Stomach (tissue), 9 donors: ENCODE data around the gene KRTAP5-9. TPM values are rescaled to one million over a fixed set of nuclear protein-coding genes. Genes with fewer than 3 reads are reported as not detected.
"Not testable (repeated sequence)": the region's sequence is repeated elsewhere in the genome, so short reads cannot be mapped to it uniquely, and the experiment has no call there.

Experiments
- DNase-seq, 2 donors: peaks; one replicate each; pipeline versions ENCODE4 v3.0.0 to v3.0.0-alpha.2; 2013 to 2019
- H3K27ac ChIP-seq, 5 donors: fragments of 200-600 bp in 4 of 5; sonication (generic) in 4 of 5; one replicate each; pipeline ENCODE4 v1.5.1; 2013 to 2019; ENCODE audit warnings: mild to moderate bottlenecking in 1 of 5, moderate library complexity in 1 of 5
- H3K27me3 ChIP-seq, 3 donors: fragments of 200-600 bp; sonication (generic); one replicate each; pipeline ENCODE4 v1.5.1; 2017 to 2019; ENCODE audit warnings: mixed run types in 1 of 3
- H3K36me3 ChIP-seq, 4 donors: fragments of 200-600 bp; sonication (generic); 1 replicate in 3 of 4; 2 replicates in 1 of 4; pipeline ENCODE4 v1.5.1; 2016 to 2019
- H3K4me1 ChIP-seq, 4 donors: fragments of 200-600 bp; sonication (generic); one replicate each; pipeline ENCODE4 v1.5.1; 2016 to 2019
- H3K4me3 ChIP-seq, 4 donors: fragments of 200-600 bp; sonication (generic) in 3 of 4; one replicate each; pipeline ENCODE4 v1.5.1; 2016 to 2019; ENCODE audit warnings: mild to moderate bottlenecking in 1 of 4
- H3K9me3 ChIP-seq, 4 donors: fragments of 200-600 bp; sonication (generic); one replicate each; pipeline ENCODE4 v1.5.1; 2016 to 2019
- CTCF ChIP-seq, 7 experiments: fragments of 450-650 bp in 4 of 7; fragments of 200-600 bp in 3 of 7; sonication (generic) in 3 of 7; IDR thresholded peaks; one replicate each; pipeline ENCODE4 v1.5.1; 2016 to 2019; ENCODE audit warnings: antibody characterized with exemption in 7 of 7, control low read depth in 2 of 7, mild to moderate bottlenecking in 1 of 7
- EP300 ChIP-seq: sonication (generic); formaldehyde crosslinking; IDR thresholded peaks from one replicate; pipeline ENCODE4 v1.6.1; 2017; ENCODE audit warnings: antibody characterized with exemption
- POLR2A ChIP-seq, 4 donors: fragments of 450-650 bp; IDR thresholded peaks; one replicate each; pipeline ENCODE4 v1.6.1; 2016; ENCODE audit warnings: antibody characterized with exemption in 4 of 4, control low read depth in 2 of 4, mild to moderate bottlenecking in 1 of 4, moderate library complexity in 1 of 4
- POLR2AphosphoS5 ChIP-seq, 3 donors: sonication (generic); formaldehyde crosslinking; IDR thresholded peaks; one replicate each; pipeline ENCODE4 v1.6.1; 2016; ENCODE audit warnings: antibody characterized with exemption in 3 of 3
- WGBS, 5 donors: extraction: QIAGEN DNeasy Blood & Tissue Kit in 3 of 5; methylation state at CpG; one replicate each; pipeline versions ENCODE4 v1.1.5 to v1.1.7; 2013 to 2018; 5-methylcytosine and 5-hydroxymethylcytosine counted together
- intact Hi-C: fragments of 100-400 bp; cut with DNase I; formaldehyde crosslinking; loops from one replicate; pipeline ENCODE4 v1.15.1; 2023; ENCODE audit warnings: low total_unique reads
- polyA plus RNA-seq, 3 donors: library from polyadenylated mRNA; stranded (reverse); fragments of 200-250 nt; gene quantifications; one replicate each; pipeline ENCODE4 v1.2.3, GENCODE V29; 2013
- total RNA-seq, 5 donors: library from RNA; depleted of rRNA; stranded (reverse); fragments of >200 nt; gene quantifications; one replicate each; pipeline versions ENCODE4 v1.1.0 to v1.2.3, GENCODE V29; 2014 to 2016
- donor health status: healthy with polysubstance abuse.
- donor health status: Bipolar disorder and iron deficiency.
- donor health status: healthy.

The KRTAP5-9 gene
- total and polyA plus RNA-seq, 8 donors, result 0.55 TPM; not detected in 7

GRCh38 chr11:71563406-71563805, 15.2 kb downstream of the KRTAP5-9 start:
- Histone ChIP-seq H3K27me3 (peaks cover 0 to 38% (median 0%) of the 10 kb centered on the region in 3 donors), H3K4me1 (no peaks in the 10 kb centered on the region), H3K9me3 (no peaks in the 10 kb centered on the region), H3K27ac (no peak overlapping the region), H3K36me3 (no peaks in the 10 kb centered on the region), H3K4me3 (no peak overlapping the region)
- intact Hi-C loops, result no loop called here
- WGBS, 5 donors, result 23 to 33% (median 27%) methylated on average over 8 of the region's 8 CpGs
- no peak for TF ChIP-seq CTCF (IDR thresholded peaks at IDR 0.05)
- no peak for TF ChIP-seq POLR2AphosphoS5 (IDR thresholded peaks at IDR 0.05)
- TF ChIP-seq POLR2A (IDR thresholded peaks at IDR 0.05), result no peak
- no peak for TF ChIP-seq EP300
- DNase-seq, result peak in 1 of 2 donors; percentile 51

GRCh38 chr11:71564430-71564829, 16.2 kb downstream of the KRTAP5-9 start:
- DNase-seq, result no peak
- no peaks in the 10 kb centered on the region for H3K36me3 ChIP-seq
- TF ChIP-seq EP300 (no peak), CTCF (IDR thresholded peaks at IDR 0.05) (no peak), POLR2AphosphoS5 (IDR thresholded peaks at IDR 0.05) (no peak), POLR2A (IDR thresholded peaks at IDR 0.05) (no peak)
- H3K9me3 ChIP-seq, result no peaks in the 10 kb centered on the region
- H3K27me3 ChIP-seq, result peaks cover 0 to 38% (median 0%) of the 10 kb centered on the region in 3 donors
- H3K4me3 ChIP-seq, result no peak overlapping the region
- peaks cover 0 to 6% (median 0%) of the 10 kb centered on the region in 4 donors for H3K4me1 ChIP-seq
- 78 to 90% (median 79%) methylated on average over 4 of the region's 4 CpGs for WGBS, 5 donors
- intact Hi-C loops, result no loop called here
- H3K27ac ChIP-seq, result no peak overlapping the region

GRCh38 chr11:71565263-71565662, 17.0 kb downstream of the KRTAP5-9 start, which contains the start of gene KRTAP5-10:
Gene KRTAP5-10, plus strand, starts transcription at chr11:71565563. Its CDS starts 25 bp downstream, at chr11:71565588.
- Histone ChIP-seq H3K4me3 (no peak within 1 kb of the TSS), H3K27ac (no peak within 1 kb of the TSS), H3K27me3 (peaks cover 0 to 38% (median 0%) of the 10 kb centered on the region in 3 donors), H3K36me3 (no peaks in the 10 kb centered on the region), H3K4me1 (peaks cover 0 to 6% (median 0%) of the 10 kb centered on the region in 4 donors), H3K9me3 (no peaks in the 10 kb centered on the region)
- intact Hi-C loops, result no loop called here
- TF ChIP-seq EP300 (no peak), POLR2A (IDR thresholded peaks at IDR 0.05) (no peak), CTCF (IDR thresholded peaks at IDR 0.05) (no peak), POLR2AphosphoS5 (IDR thresholded peaks at IDR 0.05) (no peak)
- no peak for DNase-seq
- 27 to 59% (median 45%) methylated on average over 2 to 5 of the region's 5 CpGs for WGBS, 5 donors

GRCh38 chr11:71566081-71566620, 17.9 kb downstream of the KRTAP5-9 start:
- Histone ChIP-seq H3K4me1 (peaks cover 0 to 6% (median 0%) of the 10 kb centered on the region in 4 donors), H3K9me3 (no peaks in the 10 kb centered on the region), H3K27me3 (peaks cover 0 to 38% (median 0%) of the 10 kb centered on the region in 3 donors), H3K36me3 (no peaks in the 10 kb centered on the region), H3K4me3 (no peak overlapping the region), H3K27ac (no peak overlapping the region)
- WGBS, 5 donors, result 63 to 77% (median 66%) methylated on average over 10 of the region's 10 CpGs
- intact Hi-C loops, result no loop called here
- TF ChIP-seq EP300 (no peak), POLR2A (IDR thresholded peaks at IDR 0.05) (no peak), CTCF (IDR thresholded peaks at IDR 0.05) (no peak), POLR2AphosphoS5 (IDR thresholded peaks at IDR 0.05) (no peak)
- DNase-seq, result no peak

GRCh38 chr11:71566626-71567599, 18.7 kb downstream of the KRTAP5-9 start:
- H3K4me1 ChIP-seq, H3K36me3 ChIP-seq, H3K4me3 ChIP-seq, H3K9me3 ChIP-seq, DNase-seq, H3K27ac ChIP-seq, intact Hi-C loops: not testable (repeated sequence)
- 55 to 73% (median 68%) methylated on average over 18 to 21 of the region's 21 CpGs for WGBS, 5 donors
- peaks cover 0 to 38% (median 0%) of the 10 kb centered on the region in 3 donors for H3K27me3 ChIP-seq

- H3K4me3 ChIP-seq, H3K27ac ChIP-seq, DNase-seq, H3K4me1 ChIP-seq, H3K9me3 ChIP-seq, intact Hi-C loops, H3K36me3 ChIP-seq: not testable (repeated sequence)
- 24 to 88% (median 81%) methylated on average over 7 to 8 of the region's 8 CpGs for WGBS, 5 donors
- peaks cover 0 to 36% (median 0%) of the 10 kb centered on the region in 3 donors for H3K27me3 ChIP-seq
Measured at GRCh38 chr11:71567633-71568032, 19.4 kb downstream of the KRTAP5-9 start.
